CD14-positive monocyte (primary cell): ENCODE measurements around the gene CMTM4. TPM values are rescaled to one million over a fixed set of nuclear protein-coding genes. Genes with fewer than 3 reads are reported as not detected.
A peak's percentile ranks its signal among the peaks of the same experiment; 100 is the strongest.

Experiments
- DNase-seq, 3 donors: peaks; one replicate each; pipeline ENCODE4 v3.0.0-alpha.2; 2011 to 2022
- H2AFZ ChIP-seq: 2 replicates; pipeline ENCODE4 v1.6.0; 2012; ENCODE audit warnings: mild to moderate bottlenecking, low read depth, low read length, inconsistent platforms; ENCODE audit not compliant: insufficient read depth, poor library complexity, severe bottlenecking
- H3K27ac ChIP-seq, 2 donors: 1 replicate in 1 of 2; 2 replicates in 1 of 2; pipeline ENCODE4 v1.5.1; 2012 to 2013; ENCODE audit warnings: low read length in 2 of 2, control low read depth in 1 of 2, inconsistent platforms in 1 of 2, low read depth in 1 of 2, mild to moderate bottlenecking in 1 of 2
- H3K27me3 ChIP-seq, 2 donors: one replicate each; pipeline versions ENCODE4 v1.6.0 to v1.6.1; 2011 to 2013; ENCODE audit warnings: low read length in 2 of 2; ENCODE audit not compliant: control insufficient read depth in 2 of 2, insufficient read depth in 2 of 2
- H3K36me3 ChIP-seq, 2 donors: replicated peaks in 1 of 2; 1 replicate in 1 of 2; 2 replicates in 1 of 2; pipeline versions ENCODE4 v1.5.1 to v1.6.1; 2012 to 2013; ENCODE audit warnings: low read length in 2 of 2, control low read depth in 1 of 2, inconsistent platforms in 1 of 2, mild to moderate bottlenecking in 1 of 2; ENCODE audit not compliant: insufficient read depth in 2 of 2, control insufficient read depth in 1 of 2
- H3K4me1 ChIP-seq, 2 donors: 1 replicate in 1 of 2; 2 replicates in 1 of 2; pipeline versions ENCODE4 v1.5.1 to v1.6.1; 2012 to 2013; ENCODE audit warnings: low read length in 2 of 2, control low read depth in 1 of 2, inconsistent platforms in 1 of 2, mild to moderate bottlenecking in 1 of 2, moderate library complexity in 1 of 2; ENCODE audit not compliant: insufficient read depth in 2 of 2, control insufficient read depth in 1 of 2
- H3K4me2 ChIP-seq: replicated peaks from 2 replicates; pipeline ENCODE3; 2012; ENCODE audit warnings: low read length, moderate library complexity, mild to moderate bottlenecking; ENCODE audit not compliant: poor library complexity, severe bottlenecking; ENCODE audit errors: extremely low read depth
- H3K4me3 ChIP-seq, 3 experiments: fragments of 200-600 bp in 1 of 3; sonication (generic) in 1 of 3; replicated peaks in 1 of 3; 1 replicate in 2 of 3; 2 replicates in 1 of 3; pipeline ENCODE4 v1.5.1; 2011 to 2013; ENCODE audit warnings: low read length in 3 of 3, mild to moderate bottlenecking in 3 of 3, control low read depth in 2 of 3, low read depth in 2 of 3, inconsistent platforms in 1 of 3, moderate library complexity in 1 of 3
- H3K79me2 ChIP-seq: 2 replicates; pipeline ENCODE4 v1.6.0; 2012; ENCODE audit warnings: mild to moderate bottlenecking, control low read depth, inconsistent platforms, low read length, moderate library complexity; ENCODE audit not compliant: insufficient read depth
- H3K9ac ChIP-seq: 2 replicates; pipeline ENCODE4 v1.6.0; 2017; ENCODE audit warnings: low read length, mild to moderate bottlenecking; ENCODE audit not compliant: insufficient read depth, poor library complexity, severe bottlenecking
- H3K9me3 ChIP-seq, 2 donors: replicated peaks in 1 of 2; 1 replicate in 1 of 2; 2 replicates in 1 of 2; pipeline versions ENCODE4 v1.5.1 to v1.6.1; 2012 to 2013; ENCODE audit warnings: low read length in 2 of 2, control low read depth in 1 of 2; ENCODE audit not compliant: control insufficient read depth in 1 of 2, insufficient read depth in 1 of 2
- H4K20me1 ChIP-seq: 2 replicates; pipeline ENCODE4 v1.6.0; 2012; ENCODE audit warnings: mild to moderate bottlenecking, low read length, control low read depth, moderate library complexity; ENCODE audit not compliant: insufficient read depth
- H3K27ac Mint-ChIP-seq, 7 donors: one replicate each; pipeline ENCODE4 v1.8.0; 2020; ENCODE audit warnings: mild to moderate bottlenecking in 7 of 7, mixed read lengths in 7 of 7, moderate library complexity in 6 of 7, inconsistent platforms in 2 of 7
- H3K27me3 Mint-ChIP-seq, 3 donors: one replicate each; pipeline ENCODE4 v1.8.0; 2021 to 2022; ENCODE audit warnings: low read depth in 3 of 3, mild to moderate bottlenecking in 3 of 3, mixed read lengths in 3 of 3, moderate library complexity in 3 of 3, inconsistent platforms in 1 of 3
- H3K36me3 Mint-ChIP-seq, 2 donors: one replicate each; pipeline ENCODE4 v1.8.0; 2020; ENCODE audit warnings: mixed read lengths in 2 of 2, inconsistent platforms in 1 of 2, mild to moderate bottlenecking in 1 of 2
- H3K4me1 Mint-ChIP-seq: one replicate; pipeline ENCODE4 v1.8.0; 2020; ENCODE audit warnings: mild to moderate bottlenecking, mixed read lengths
- H3K4me3 Mint-ChIP-seq, 2 donors: one replicate each; pipeline ENCODE4 v1.8.0; 2020; ENCODE audit warnings: mild to moderate bottlenecking in 2 of 2, mixed read lengths in 2 of 2, moderate library complexity in 1 of 2
- H3K9me3 Mint-ChIP-seq, 7 donors: one replicate each; pipeline ENCODE4 v1.8.0; 2020 to 2022; ENCODE audit warnings: mixed read lengths in 7 of 7, mild to moderate bottlenecking in 6 of 7, moderate library complexity in 6 of 7, inconsistent platforms in 2 of 7
- WGBS: methylation state at CpG from one replicate; pipeline ENCODE4 v1.1.5; 2013; ENCODE audit warnings: missing lambda C conversion rate; ENCODE audit not compliant: insufficient coverage; 5-methylcytosine and 5-hydroxymethylcytosine counted together
- intact Hi-C, 2 donors: fragments of 100-400 bp; cut with micrococcal nuclease; formaldehyde crosslinking; loops; one replicate each; pipeline versions ENCODE4 v1.15.0 to v1.15.1; 2023
- polyA plus RNA-seq, 3 donors: library from polyadenylated mRNA; depleted of rRNA in 1 of 3; unstranded in 2 of 3; stranded (reverse) in 1 of 3; fragments of 300-500 nt in 2 of 3; fragments of >200 nt in 1 of 3; fragmentation: Illumina TruSeq in 2 of 3; gene quantifications; 1 replicate in 2 of 3; 2 replicates in 1 of 3; pipeline ENCODE4 v1.2.3, GENCODE V29; 2012 to 2021
- TF ChIP-seq, protein P1 (sequence below): fragments of 200-600 bp; IDR thresholded peaks from one replicate; pipeline ENCODE4 v1.8.0; 2022; ENCODE audit warnings: antibody characterized with exemption, mild to moderate bottlenecking

The CMTM4 gene
- polyA plus RNA-seq, 3 donors, result 0.41 to 21.2 (median 0.45) TPM

GRCh38 chr16:66731101-66731500, 34.6 kb upstream of the CMTM4 start:
- DNase-seq, result no peak
- H3K27me3 Mint-ChIP-seq, result peaks cover 0 to 2% (median 0%) of the 10 kb centered on the region in 3 donors
- no peak overlapping the region for H3K27ac ChIP-seq
- no peaks in the 10 kb centered on the region for H3K9me3 Mint-ChIP-seq
- peaks cover 11% of the 10 kb centered on the region for H3K4me1 Mint-ChIP-seq
- H3K4me3 Mint-ChIP-seq, result no peak overlapping the region
- intact Hi-C loops, result no loop called here
- no peaks in the 10 kb centered on the region for H3K27me3 ChIP-seq
- no peaks in the 10 kb centered on the region for H3K9me3 ChIP-seq
- peak overlapping the region in 3 of 7 donors; percentile 19 to 33 (median 28) for H3K27ac Mint-ChIP-seq
- H4K20me1 ChIP-seq, result peaks cover 45% of the 10 kb centered on the region
- TF ChIP-seq, protein P1, sequence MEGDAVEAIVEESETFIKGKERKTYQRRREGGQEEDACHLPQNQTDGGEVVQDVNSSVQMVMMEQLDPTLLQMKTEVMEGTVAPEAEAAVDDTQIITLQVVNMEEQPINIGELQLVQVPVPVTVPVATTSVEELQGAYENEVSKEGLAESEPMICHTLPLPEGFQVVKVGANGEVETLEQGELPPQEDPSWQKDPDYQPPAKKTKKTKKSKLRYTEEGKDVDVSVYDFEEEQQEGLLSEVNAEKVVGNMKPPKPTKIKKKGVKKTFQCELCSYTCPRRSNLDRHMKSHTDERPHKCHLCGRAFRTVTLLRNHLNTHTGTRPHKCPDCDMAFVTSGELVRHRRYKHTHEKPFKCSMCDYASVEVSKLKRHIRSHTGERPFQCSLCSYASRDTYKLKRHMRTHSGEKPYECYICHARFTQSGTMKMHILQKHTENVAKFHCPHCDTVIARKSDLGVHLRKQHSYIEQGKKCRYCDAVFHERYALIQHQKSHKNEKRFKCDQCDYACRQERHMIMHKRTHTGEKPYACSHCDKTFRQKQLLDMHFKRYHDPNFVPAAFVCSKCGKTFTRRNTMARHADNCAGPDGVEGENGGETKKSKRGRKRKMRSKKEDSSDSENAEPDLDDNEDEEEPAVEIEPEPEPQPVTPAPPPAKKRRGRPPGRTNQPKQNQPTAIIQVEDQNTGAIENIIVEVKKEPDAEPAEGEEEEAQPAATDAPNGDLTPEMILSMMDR, result no peak
- peaks cover 4% of the 10 kb centered on the region in 2 donors for H3K4me1 ChIP-seq
- 78% methylated on average over 5 of the region's 7 CpGs for WGBS
- no peak overlapping the region for H2AFZ ChIP-seq
- peaks cover 81 to 94% of the 10 kb centered on the region in 2 donors for H3K36me3 Mint-ChIP-seq
- H3K79me2 ChIP-seq, result peaks cover 5% of the 10 kb centered on the region
- peaks cover 84 to 95% of the 10 kb centered on the region in 2 donors for H3K36me3 ChIP-seq
- H3K4me3 ChIP-seq, result no peak overlapping the region
- no peak overlapping the region for H3K4me2 ChIP-seq
- H3K9ac ChIP-seq, result no peak overlapping the region

- Mint-ChIP-seq H3K27me3 (peaks cover 0 to 2% (median 0%) of the 10 kb centered on the region in 3 donors), H3K4me3 (no peak overlapping the region), H3K9me3 (no peaks in the 10 kb centered on the region), H3K4me1 (peaks cover 11% of the 10 kb centered on the region), H3K36me3 (peaks cover 83 to 94% of the 10 kb centered on the region in 2 donors), H3K27ac (peak overlapping the region in 6 of 7 donors; percentile 1 to 85 (median 59))
- Histone ChIP-seq H2AFZ (no peak overlapping the region), H3K27ac (peak overlapping the region in 1 of 2 donors; percentile 51), H3K9ac (no peak overlapping the region), H3K79me2 (peaks cover 5% of the 10 kb centered on the region), H3K9me3 (no peaks in the 10 kb centered on the region), H3K4me2 (no peak overlapping the region), H3K27me3 (no peaks in the 10 kb centered on the region), H3K4me1 (peaks cover 4% of the 10 kb centered on the region in 2 donors), H3K4me3 (no peak overlapping the region), H3K36me3 (peaks cover 86 to 95% of the 10 kb centered on the region in 2 donors), H4K20me1 (peaks cover 54% of the 10 kb centered on the region)
- no peak for DNase-seq
- intact Hi-C loops, result loop anchor here (10.0 kb wide), 1 partner anchor 136 kb away; no protein-coding TSS in a partner anchor
- TF ChIP-seq, protein P1, result no peak
- 81% methylated on average over 3 of the region's 4 CpGs for WGBS
Observed at GRCh38 chr16:66728804-66729203, 32.3 kb upstream of the CMTM4 start.
